IMR-90 (cell line): Measurements from ENCODE around the gene TBPL1. TPM values are rescaled to one million over a fixed set of nuclear protein-coding genes. Genes with fewer than 3 reads are reported as not detected.
A peak's percentile ranks its signal among the peaks of the same experiment; 100 is the strongest.
"Not testable (repeated sequence)": the region's sequence is repeated elsewhere in the genome, so short reads cannot be mapped to it uniquely, and the experiment has no call there.

Experiments used
- ATAC-seq: fragments of 200-7000 bp; cut with Tn5 transposase; 2 replicates; pipeline ENCODE4 v1.9.1; 2020; ENCODE audit warnings: low read depth, mild to moderate bottlenecking, moderate library complexity
- BruUV-seq: library from RNA; stranded (reverse); fragments of 400-500 nt; replicated peaks from 2 replicates; lab custom pipeline; 2021; lab: Mats Ljungman, UMichigan
- CTCF ChIA-PET: fragments of 300-600 bp; formaldehyde crosslinking; extraction: SDS; loops from one replicate; lab custom pipeline; 2021; ENCODE audit warnings: antibody characterized with exemption; lab: Yijun Ruan, JAX
- POLR2A ChIA-PET: fragments of 300-600 bp; sonication (Branson Sonifier 250); formaldehyde crosslinking; loops from one replicate; lab custom pipeline; 2022; ENCODE audit warnings: antibody characterized with exemption; ENCODE audit not compliant: unreplicated experiment; lab: Charles Lee
- DNase-seq: peaks from one replicate; pipeline ENCODE4 v3.0.0; 2013
- H2AFZ ChIP-seq: replicated peaks from 2 replicates; pipeline ENCODE3; 2013; ENCODE audit warnings: low read length, mild to moderate bottlenecking; ENCODE audit not compliant: poor library complexity
- H2AK5ac ChIP-seq: 2 replicates; pipeline ENCODE4 v1.6.1; 2013; ENCODE audit warnings: low read depth, low read length, inconsistent platforms
- H2AK9ac ChIP-seq: replicated peaks from 2 replicates; pipeline ENCODE3; 2013; ENCODE audit warnings: mild to moderate bottlenecking, low read depth, low read length, moderate library complexity; ENCODE audit not compliant: poor library complexity
- H2BK120ac ChIP-seq: 2 replicates; pipeline ENCODE4 v1.6.1; 2013; ENCODE audit warnings: low read depth, low read length, inconsistent platforms
- H2BK15ac ChIP-seq: 3 replicates; pipeline ENCODE4 v1.6.1; 2013; ENCODE audit warnings: low read depth, low read length, inconsistent platforms
- H2BK20ac ChIP-seq: 2 replicates; pipeline ENCODE4 v1.6.1; 2013; ENCODE audit warnings: low read depth, mild to moderate bottlenecking, inconsistent platforms, low read length, moderate library complexity
- H2BK5ac ChIP-seq: 2 replicates; pipeline ENCODE4 v1.6.1; 2013; ENCODE audit warnings: mild to moderate bottlenecking, low read depth, low read length, inconsistent platforms; ENCODE audit not compliant: poor library complexity, severe bottlenecking
- H3K14ac ChIP-seq: replicated peaks from 2 replicates; pipeline ENCODE4 v1.6.1; 2013; ENCODE audit warnings: low read depth, low read length, inconsistent platforms
- H3K18ac ChIP-seq: 2 replicates; pipeline ENCODE4 v1.6.1; 2013; ENCODE audit warnings: low read depth, low read length, control low read depth
- H3K23ac ChIP-seq: 2 replicates; pipeline ENCODE4 v1.6.1; 2013; ENCODE audit warnings: low read depth, low read length, inconsistent platforms
- H3K27ac ChIP-seq: 2 replicates; pipeline ENCODE4 v1.5.1; 2013; ENCODE audit warnings: mild to moderate bottlenecking, control low read depth, low read length; ENCODE audit not compliant: insufficient read depth
- H3K27me3 ChIP-seq: 2 replicates; pipeline ENCODE4 v1.6.1; 2013; ENCODE audit warnings: low read length; ENCODE audit not compliant: control insufficient read depth, insufficient read depth
- H3K36me3 ChIP-seq: 2 replicates; pipeline ENCODE4 v1.6.1; 2013; ENCODE audit warnings: low read length, mixed read lengths; ENCODE audit not compliant: control insufficient read depth, insufficient read depth
- H3K4ac ChIP-seq: 2 replicates; pipeline ENCODE4 v1.6.1; 2013; ENCODE audit warnings: low read depth, low read length, inconsistent platforms
- H3K4me1 ChIP-seq: 2 replicates; pipeline ENCODE4 v1.6.1; 2013; ENCODE audit warnings: low read length, mixed read lengths; ENCODE audit not compliant: control insufficient read depth, insufficient read depth
- H3K4me2 ChIP-seq: 2 replicates; pipeline ENCODE4 v1.6.1; 2013; ENCODE audit warnings: low read depth, mild to moderate bottlenecking, control low read depth, low read length, moderate library complexity
- H3K4me3 ChIP-seq: 2 replicates; pipeline ENCODE4 v1.5.1; 2013; ENCODE audit warnings: low read depth, mild to moderate bottlenecking, control low read depth, low read length, moderate library complexity; ENCODE audit not compliant: insufficient read depth
- H3K56ac ChIP-seq: 2 replicates; pipeline ENCODE4 v1.6.1; 2013; ENCODE audit warnings: low read length, inconsistent platforms; ENCODE audit not compliant: insufficient read depth; ENCODE audit errors: extremely low read depth
- H3K79me1 ChIP-seq, 2 experiments: 2 replicates each; pipeline ENCODE4 v1.6.1; 2013; ENCODE audit warnings: low read length in 2 of 2, inconsistent platforms in 1 of 2, low read depth in 1 of 2
- H3K9ac ChIP-seq: 2 replicates; pipeline ENCODE4 v1.6.1; 2013; ENCODE audit warnings: low read depth, low read length, control low read depth
- H3K9me1 ChIP-seq: 2 replicates; pipeline ENCODE4 v1.6.1; 2013; ENCODE audit warnings: low read length, inconsistent platforms; ENCODE audit not compliant: insufficient read depth
- H3K9me3 ChIP-seq: 2 replicates; pipeline ENCODE4 v1.6.1; 2013; ENCODE audit warnings: low read length; ENCODE audit not compliant: control insufficient read depth, insufficient read depth
- H4K20me1 ChIP-seq: 2 replicates; pipeline ENCODE4 v1.6.1; 2013; ENCODE audit warnings: low read length, inconsistent platforms; ENCODE audit not compliant: insufficient read depth
- H4K5ac ChIP-seq: 2 replicates; pipeline ENCODE4 v1.6.1; 2013; ENCODE audit warnings: mild to moderate bottlenecking, low read depth, low read length, control low read depth
- H4K8ac ChIP-seq, 2 experiments: 2 replicates each; pipeline ENCODE4 v1.6.1; 2013; ENCODE audit warnings: low read depth in 2 of 2, low read length in 2 of 2, control low read depth in 1 of 2, inconsistent platforms in 1 of 2
- H4K91ac ChIP-seq: 2 replicates; pipeline ENCODE4 v1.6.1; 2013; ENCODE audit warnings: low read depth, low read length, inconsistent platforms; ENCODE audit not compliant: insufficient read depth
- WGBS, 2 experiments: methylation state at CpG; one replicate each; pipeline versions ENCODE4 v1.1.5 to v1.1.7; 2013; ENCODE audit warnings: missing lambda C conversion rate in 2 of 2; ENCODE audit not compliant: insufficient read length in 1 of 2; ENCODE audit errors: extremely low coverage in 2 of 2; 5-methylcytosine and 5-hydroxymethylcytosine counted together
- dilution Hi-C: fragments of 300-500 bp; cut with HindIII; formaldehyde crosslinking; loops from one replicate; pipeline ENCODE4 v1.14.3; 2018; ENCODE audit warnings: low sequenced_read_pairs; ENCODE audit not compliant: unreplicated experiment
- in situ Hi-C: fragments of 300-500 bp; cut with MboI; formaldehyde crosslinking; loops from 3 replicates; pipeline ENCODE4 v1.14.3; 2019; ENCODE audit warnings: low sequenced_read_pairs, inconsistent platforms, mixed read lengths
- intact Hi-C: fragments of 100-400 bp; cut with micrococcal nuclease; formaldehyde crosslinking; loops from 2 replicates; pipeline ENCODE4 v1.10.0; 2022
- polyA plus RNA-seq, 3 experiments: library from polyadenylated mRNA; depleted of rRNA; stranded (reverse); fragments of >200 nt; gene quantifications; 2 replicates each; pipeline ENCODE4 v1.2.3, GENCODE V29; 2012; ENCODE audit warnings: low replicate concordance in 1 of 3
- total RNA-seq: library from RNA; depleted of rRNA; stranded (reverse); fragments of >200 nt; gene quantifications from 2 replicates; pipeline ENCODE4 v1.2.3, GENCODE V29; 2012

TBPL1 gene
- total and polyA plus RNA-seq, 2 of the 4 experiments (the other 2 are of a cell fraction): 25.6 to 32.5 TPM

- H2AK9ac ChIP-seq, H3K4me3 ChIP-seq, H2BK20ac ChIP-seq, H2AK5ac ChIP-seq, H3K36me3 ChIP-seq, H3K23ac ChIP-seq, H3K9me3 ChIP-seq, H4K8ac ChIP-seq, H4K91ac ChIP-seq, in situ Hi-C loops, H3K4ac ChIP-seq, H3K27ac ChIP-seq, ATAC-seq, H3K4me2 ChIP-seq, H3K4me1 ChIP-seq, H3K9me1 ChIP-seq, H2BK120ac ChIP-seq, intact Hi-C loops, H3K9ac ChIP-seq, DNase-seq, H3K27me3 ChIP-seq, H2AFZ ChIP-seq, H2BK5ac ChIP-seq, H2BK15ac ChIP-seq, dilution Hi-C loops, BruUV-seq, H3K56ac ChIP-seq: not testable (repeated sequence)
- ChIA-PET CTCF (interaction anchor here (0.5 to 1.8 kb wide), 3 partner anchors 56 to 1027 kb away, joined by 3 to 4 read pairs (median 3); no protein-coding TSS in a partner anchor), POLR2A (interaction anchor here (1.0 kb wide), 1 partner anchor 81 kb away, joined by 3 read pairs; no protein-coding TSS in a partner anchor)
- Histone ChIP-seq H3K79me1 (peaks cover 17 to 33% of the 10 kb centered on the region in 2 experiments; a peak in 3 of 4 replicates), H4K20me1 (peaks cover 15% of the 10 kb centered on the region; the same call in 1 of the 2 replicates), H4K5ac (peak overlapping the region; percentile 63; the same call in 1 of the 2 replicates), H3K18ac (peak overlapping the region; percentile 52; the same call in 1 of the 2 replicates), H3K14ac (peak overlapping the region; percentile 64)
- WGBS, 2 experiments: 86% methylated on average over 1 of the region's 7 CpGs; no CpG with 5 or more reads in 1 of the 2 experiments
Observed at GRCh38 chr6:133979269-133979963, 26.4 kb downstream of the TBPL1 start.
